Fibroblast of skin of abdomen (primary cell): ENCODE data around the gene PRR13.

Experiments
- DNase-seq: peaks from one replicate; pipeline ENCODE4 v3.0.0-alpha.2; 2013

The PRR13 gene

GRCh38 chr12:53493610-53494391 is 52.3 kb downstream of the PRR13 start:
- no peak for DNase-seq
